HepG2 (cell line): Measurements from ENCODE around the gene VSX1. TPM values are rescaled to one million over a fixed set of nuclear protein-coding genes. Genes with fewer than 3 reads are reported as not detected.

ENCODE experiments used
- ESRRA ChIP-seq: sonication (generic); formaldehyde crosslinking; IDR thresholded peaks from 2 replicates; pipeline ENCODE4 v1.5.1; 2020; ENCODE audit warnings: mild to moderate bottlenecking, low read depth, missing genetic modification reagents
- FIP1L1 ChIP-seq: fragments of 200-400 bp; formaldehyde crosslinking; IDR thresholded peaks from 2 replicates; pipeline ENCODE4 v1.6.1; 2018; ENCODE audit warnings: low read depth, mild to moderate bottlenecking, low read length, moderate library complexity, borderline replicate concordance; ENCODE audit not compliant: insufficient read depth
- FOXJ3 ChIP-seq: sonication (generic); formaldehyde crosslinking; IDR thresholded peaks from 2 replicates; pipeline ENCODE4 v1.4.0; 2020; ENCODE audit warnings: missing genetic modification reagents, mild to moderate bottlenecking, borderline replicate concordance
- HNRNPH1 ChIP-seq: fragments of 200-400 bp; formaldehyde crosslinking; optimal IDR thresholded peaks from 2 replicates; pipeline ENCODE3; 2017; ENCODE audit warnings: mild to moderate bottlenecking, low read depth, low read length
- HOXD1 ChIP-seq: sonication (generic); formaldehyde crosslinking; IDR thresholded peaks from 2 replicates; pipeline ENCODE4 v1.5.0; 2020; ENCODE audit warnings: missing genetic modification reagents
- KLF6 ChIP-seq: IDR thresholded peaks from 2 replicates; pipeline ENCODE4 v1.8.0; 2016; ENCODE audit warnings: missing biosample characterization, missing genetic modification reagents
- MAF1 ChIP-seq: sonication (generic); formaldehyde crosslinking; IDR thresholded peaks from 2 replicates; pipeline ENCODE4 v1.5.0; 2020; ENCODE audit warnings: missing genetic modification reagents, borderline replicate concordance
- MLLT10 ChIP-seq: sonication (generic); formaldehyde crosslinking; IDR thresholded peaks from 2 replicates; pipeline ENCODE4 v1.4.0; 2020; ENCODE audit warnings: missing genetic modification reagents
- MTA1 ChIP-seq: sonication (generic); formaldehyde crosslinking; IDR thresholded peaks from 2 replicates; pipeline ENCODE4 v1.4.0; 2020; ENCODE audit warnings: missing genetic modification reagents, mild to moderate bottlenecking, borderline replicate concordance
- REL ChIP-seq: sonication (generic); formaldehyde crosslinking; conservative IDR thresholded peaks from 2 replicates; pipeline ENCODE4 v1.8.0; 2022; ENCODE audit warnings: mild to moderate bottlenecking, missing genetic modification reagents, moderate library complexity
- ZKSCAN8 ChIP-seq: IDR thresholded peaks from 2 replicates; pipeline ENCODE4 v1.6.1; 2016; ENCODE audit warnings: borderline replicate concordance, missing genetic modification reagents, missing compliant biosample characterization
- ZNF281 ChIP-seq: sonication (generic); formaldehyde crosslinking; IDR thresholded peaks from 2 replicates; pipeline ENCODE4 v1.4.0; 2020; ENCODE audit warnings: missing genetic modification reagents, borderline replicate concordance
- ZNF44 ChIP-seq: sonication (generic); formaldehyde crosslinking; IDR thresholded peaks from 2 replicates; pipeline ENCODE4 v1.5.1; 2020; ENCODE audit warnings: mild to moderate bottlenecking, missing genetic modification reagents
- ZNF607 ChIP-seq: sonication (generic); formaldehyde crosslinking; IDR thresholded peaks from 2 replicates; pipeline ENCODE4 v1.5.1; 2020; ENCODE audit warnings: missing genetic modification reagents, mild to moderate bottlenecking, borderline replicate concordance
- polyA plus RNA-seq, 8 experiments: library from polyadenylated mRNA; depleted of rRNA in 3 of 8; stranded (reverse) in 7 of 8; unstranded in 1 of 8; fragments of >200 nt; fragmentation: Illumina TruSeq in 4 of 8; extraction: Trizol in 4 of 8; gene quantifications; 2 replicates each; pipeline versions ENCODE4 v1.2.1 to v1.2.3, GENCODE V29; 2011 to 2016; ENCODE audit warnings: low read depth in 4 of 8, missing spikeins in 1 of 8, mixed read lengths in 1 of 8; ENCODE audit not compliant: insufficient read depth in 1 of 8
- total RNA-seq, 5 experiments: library from RNA; depleted of rRNA; stranded (reverse); fragments of >200 nt; fragmentation: Illumina TruSeq; extraction: Trizol; gene quantifications; 2 replicates each; pipeline ENCODE4 v1.2.3, GENCODE V29; 2016; ENCODE audit warnings: low read depth in 1 of 5
- TF ChIP-seq, protein P1 (sequence below): sonication (generic); formaldehyde crosslinking; IDR thresholded peaks from 2 replicates; pipeline ENCODE4 v1.4.0; 2020; ENCODE audit warnings: mild to moderate bottlenecking, missing genetic modification reagents
- TF ChIP-seq, protein P2 (sequence below): sonication (generic); formaldehyde crosslinking; IDR thresholded peaks from 2 replicates; pipeline ENCODE4 v1.5.1; 2020; ENCODE audit warnings: missing genetic modification reagents, mild to moderate bottlenecking, borderline replicate concordance

VSX1 gene
- total and polyA plus RNA-seq, 2 of the 13 experiments (the other 11 are each of a cell fraction or from before 2014, with no cell fraction given) = 0.04 TPM; not detected in 1

GRCh38 chr20:25057234-25058050 lies 24.5 kb downstream of the VSX1 start (continued):
- TF ChIP-seq ESRRA (CRISPR knock-in tag) = 0 out of 2 replicates have a peak, but pooled peaks have one; percentile 24
- TF ChIP-seq HNRNPH1 = no peak
- no peak for TF ChIP-seq ZKSCAN8
- peak; percentile 77; the same call in 1 of the 2 replicates for TF ChIP-seq KLF6
- no peak for TF ChIP-seq MLLT10
- no peak for TF ChIP-seq ZNF44
- no peak; the same call in 1 of the 2 replicates for TF ChIP-seq FOXJ3 (CRISPR knock-in tag)
- peak; percentile 85 for TF ChIP-seq MTA1 (CRISPR knock-in tag)
- TF ChIP-seq, protein P1, sequence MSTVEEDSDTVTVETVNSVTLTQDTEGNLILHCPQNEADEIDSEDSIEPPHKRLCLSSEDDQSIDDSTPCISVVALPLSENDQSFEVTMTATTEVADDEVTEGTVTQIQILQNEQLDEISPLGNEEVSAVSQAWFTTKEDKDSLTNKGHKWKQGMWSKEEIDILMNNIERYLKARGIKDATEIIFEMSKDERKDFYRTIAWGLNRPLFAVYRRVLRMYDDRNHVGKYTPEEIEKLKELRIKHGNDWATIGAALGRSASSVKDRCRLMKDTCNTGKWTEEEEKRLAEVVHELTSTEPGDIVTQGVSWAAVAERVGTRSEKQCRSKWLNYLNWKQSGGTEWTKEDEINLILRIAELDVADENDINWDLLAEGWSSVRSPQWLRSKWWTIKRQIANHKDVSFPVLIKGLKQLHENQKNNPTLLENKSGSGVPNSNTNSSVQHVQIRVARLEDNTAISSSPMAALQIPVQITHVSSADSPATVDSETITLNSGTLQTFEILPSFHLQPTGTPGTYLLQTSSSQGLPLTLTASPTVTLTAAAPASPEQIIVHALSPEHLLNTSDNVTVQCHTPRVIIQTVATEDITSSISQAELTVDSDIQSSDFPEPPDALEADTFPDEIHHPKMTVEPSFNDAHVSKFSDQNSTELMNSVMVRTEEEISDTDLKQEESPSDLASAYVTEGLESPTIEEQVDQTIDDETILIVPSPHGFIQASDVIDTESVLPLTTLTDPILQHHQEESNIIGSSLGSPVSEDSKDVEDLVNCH (CRISPR knock-in tag) = no peak
- TF ChIP-seq, protein P2, sequence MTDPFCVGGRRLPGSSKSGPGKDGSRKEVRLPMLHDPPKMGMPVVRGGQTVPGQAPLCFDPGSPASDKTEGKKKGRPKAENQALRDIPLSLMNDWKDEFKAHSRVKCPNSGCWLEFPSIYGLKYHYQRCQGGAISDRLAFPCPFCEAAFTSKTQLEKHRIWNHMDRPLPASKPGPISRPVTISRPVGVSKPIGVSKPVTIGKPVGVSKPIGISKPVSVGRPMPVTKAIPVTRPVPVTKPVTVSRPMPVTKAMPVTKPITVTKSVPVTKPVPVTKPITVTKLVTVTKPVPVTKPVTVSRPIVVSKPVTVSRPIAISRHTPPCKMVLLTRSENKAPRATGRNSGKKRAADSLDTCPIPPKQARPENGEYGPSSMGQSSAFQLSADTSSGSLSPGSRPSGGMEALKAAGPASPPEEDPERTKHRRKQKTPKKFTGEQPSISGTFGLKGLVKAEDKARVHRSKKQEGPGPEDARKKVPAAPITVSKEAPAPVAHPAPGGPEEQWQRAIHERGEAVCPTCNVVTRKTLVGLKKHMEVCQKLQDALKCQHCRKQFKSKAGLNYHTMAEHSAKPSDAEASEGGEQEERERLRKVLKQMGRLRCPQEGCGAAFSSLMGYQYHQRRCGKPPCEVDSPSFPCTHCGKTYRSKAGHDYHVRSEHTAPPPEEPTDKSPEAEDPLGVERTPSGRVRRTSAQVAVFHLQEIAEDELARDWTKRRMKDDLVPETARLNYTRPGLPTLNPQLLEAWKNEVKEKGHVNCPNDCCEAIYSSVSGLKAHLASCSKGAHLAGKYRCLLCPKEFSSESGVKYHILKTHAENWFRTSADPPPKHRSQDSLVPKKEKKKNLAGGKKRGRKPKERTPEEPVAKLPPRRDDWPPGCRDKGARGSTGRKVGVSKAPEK (CRISPR knock-in tag) = 0 out of 2 replicates have a peak, but pooled peaks have one; percentile 12
- TF ChIP-seq REL (CRISPR knock-in tag) = no peak
- TF ChIP-seq FIP1L1 = 0 out of 2 replicates have a peak, but pooled peaks have one; percentile 67
- peak; percentile 64; the same call in 1 of the 2 replicates for TF ChIP-seq ZNF607 (CRISPR knock-in tag)
- TF ChIP-seq ZNF281 (CRISPR knock-in tag) = no peak
- no peak for TF ChIP-seq HOXD1
- TF ChIP-seq MAF1 = no peak; the same call in 1 of the 2 replicates
